ENCODE results near the gene ZFAND3.

Gene ZFAND3

GRCh38 chr6:38134704-38135088 lies 315.2 kb downstream of the ZFAND3 start:
- DNase-seq (ENCODE audit: low read depth): no peak

GRCh38 chr6:38136547-38136946 lies 317.0 kb downstream of the ZFAND3 start:
- no peak for DNase-seq (ENCODE audit: low read depth)

- DNase-seq (ENCODE audit: low read depth): no peak
Measured at GRCh38 chr6:38137608-38138265, 318.2 kb downstream of the ZFAND3 start.

- DNase-seq (ENCODE audit: low read depth): no peak
Measured at GRCh38 chr6:38138374-38138773, 318.8 kb downstream of the ZFAND3 start.

GRCh38 chr6:38141085-38141484 lies 321.6 kb downstream of the ZFAND3 start:
- no peak for DNase-seq (ENCODE audit: low read depth)

GRCh38 chr6:38141716-38142115 lies 322.2 kb downstream of the ZFAND3 start:
- no peak for DNase-seq (ENCODE audit: low read depth)

- DNase-seq (ENCODE audit: low read depth): no peak
Measured at GRCh38 chr6:38142178-38142902, 322.8 kb downstream of the ZFAND3 start.

GRCh38 chr6:38143191-38144150 lies 323.9 kb downstream of the ZFAND3 start:
- no peak for DNase-seq (ENCODE audit: low read depth)

- no peak for DNase-seq (ENCODE audit: low read depth)
Measured at GRCh38 chr6:38144365-38144945, 324.9 kb downstream of the ZFAND3 start.

- no peak for DNase-seq (ENCODE audit: low read depth)
Measured at GRCh38 chr6:38146021-38146733, 326.6 kb downstream of the ZFAND3 start.

GRCh38 chr6:38146734-38147027 lies 327.2 kb downstream of the ZFAND3 start:
- DNase-seq (ENCODE audit: low read depth): no peak

- no peak for DNase-seq (ENCODE audit: low read depth)
Measured at GRCh38 chr6:38148606-38149005, 329.1 kb downstream of the ZFAND3 start.

GRCh38 chr6:38149531-38149930 lies 330.0 kb downstream of the ZFAND3 start:
- no peak for DNase-seq (ENCODE audit: low read depth)

GRCh38 chr6:38150021-38150420 lies 330.5 kb downstream of the ZFAND3 start:
- no peak for DNase-seq (ENCODE audit: low read depth)

GRCh38 chr6:38150681-38151296 lies 331.3 kb downstream of the ZFAND3 start:
- no peak for DNase-seq (ENCODE audit: low read depth)

GRCh38 chr6:38151580-38152500 lies 332.3 kb downstream of the ZFAND3 start:
- DNase-seq (ENCODE audit: low read depth): no peak

- DNase-seq (ENCODE audit: low read depth): no peak
Measured at GRCh38 chr6:38152620-38153019, 333.1 kb downstream of the ZFAND3 start.

- no peak for DNase-seq (ENCODE audit: low read depth)
Measured at GRCh38 chr6:38153076-38153797, 333.7 kb downstream of the ZFAND3 start.

GRCh38 chr6:38153798-38154345 lies 334.3 kb downstream of the ZFAND3 start:
- DNase-seq (ENCODE audit: low read depth): no peak
